Measurements from ENCODE around the gene PCDH1.
"Not testable (repeated sequence)": the region's sequence is repeated elsewhere in the genome, so short reads cannot be mapped to it uniquely, and the experiment has no call there.

PCDH1 gene

GRCh38 chr5:141878186-141878710, at the start of gene PCDH1:
Gene PCDH1, minus strand, starts transcription at chr5:141878410. Its CDS starts 148 bp downstream, at chr5:141878262.
- no peak for DNase-seq

GRCh38 chr5:141926434-141926833, 48.2 kb upstream of the PCDH1 start:
- DNase-seq, result no peak

GRCh38 chr5:141923448-141924313, 45.5 kb upstream of the PCDH1 start, which contains the start of gene DELE1:
Gene DELE1, plus strand, starts transcription at chr5:141923871. Its CDS starts 71 bp downstream, at chr5:141923942.
- peak; percentile 88 for DNase-seq

GRCh38 chr5:141922827-141923447, 44.7 kb upstream of the PCDH1 start:
- DNase-seq, result not testable (repeated sequence)

GRCh38 chr5:141920771-141921170, 42.6 kb upstream of the PCDH1 start:
- DNase-seq, result no peak

- DNase-seq, result no peak
Observed at GRCh38 chr5:141919218-141920119, 41.3 kb upstream of the PCDH1 start.

- DNase-seq, result no peak
Observed at GRCh38 chr5:141917760-141918159, 39.5 kb upstream of the PCDH1 start.

- no peak for DNase-seq
Observed at GRCh38 chr5:141916522-141916921, 38.3 kb upstream of the PCDH1 start.

GRCh38 chr5:141915881-141916336, 37.7 kb upstream of the PCDH1 start:
- DNase-seq, result no peak

- DNase-seq, result no peak
Observed at GRCh38 chr5:141914797-141915196, 36.6 kb upstream of the PCDH1 start.

- DNase-seq, result no peak
Observed at GRCh38 chr5:141914199-141914743, 36.1 kb upstream of the PCDH1 start.

- no peak for DNase-seq
Observed at GRCh38 chr5:141913560-141914198, 35.5 kb upstream of the PCDH1 start.

GRCh38 chr5:141910271-141910673, 32.1 kb upstream of the PCDH1 start:
- no peak for DNase-seq

GRCh38 chr5:141909212-141909611, 31.0 kb upstream of the PCDH1 start:
- no peak for DNase-seq

- no peak for DNase-seq
Observed at GRCh38 chr5:141908796-141909195, 30.6 kb upstream of the PCDH1 start.

- DNase-seq, result no peak
Observed at GRCh38 chr5:141906972-141907371, 28.8 kb upstream of the PCDH1 start.

- DNase-seq, result no peak
Observed at GRCh38 chr5:141906517-141906916, 28.3 kb upstream of the PCDH1 start.

- no peak for DNase-seq
Observed at GRCh38 chr5:141904551-141904950, 26.3 kb upstream of the PCDH1 start.

- no peak for DNase-seq
Observed at GRCh38 chr5:141903261-141903660, 25.1 kb upstream of the PCDH1 start.

GRCh38 chr5:141902015-141902814, 24.0 kb upstream of the PCDH1 start:
- no peak for DNase-seq

GRCh38 chr5:141898448-141899049, 20.3 kb upstream of the PCDH1 start:
- no peak for DNase-seq
